IMR-90 (cell line): ENCODE data around the gene CTNNA1.
"Not testable (repeated sequence)": the region's sequence is repeated elsewhere in the genome, so short reads cannot be mapped to it uniquely, and the experiment has no call there.

Experiments used
- BHLHE40 ChIP-seq: fragments of 150-350 bp; IDR thresholded peaks from 2 replicates; pipeline ENCODE4 v1.6.1; 2016; ENCODE audit warnings: mild to moderate bottlenecking, low read depth, low read length
- ELK1 ChIP-seq: fragments of 150-350 bp; IDR thresholded peaks from 2 replicates; pipeline ENCODE4 v1.6.1; 2016; ENCODE audit warnings: low read depth, mild to moderate bottlenecking, low read length, moderate library complexity, borderline replicate concordance
- MAFK ChIP-seq: IDR thresholded peaks from 2 replicates; pipeline ENCODE4 v1.6.1; 2012; ENCODE audit warnings: low read depth, low read length, improper control_type of control experiment
- MAZ ChIP-seq: IDR thresholded peaks from 2 replicates; pipeline ENCODE4 v1.6.1; 2012; ENCODE audit warnings: low read depth, mild to moderate bottlenecking, low read length, improper control_type of control experiment, moderate library complexity, borderline replicate concordance
- MXI1 ChIP-seq: IDR thresholded peaks from 2 replicates; pipeline ENCODE4 v1.6.1; 2012; ENCODE audit warnings: low read depth, mild to moderate bottlenecking, low read length, moderate library complexity, borderline replicate concordance
- NFE2L2 ChIP-seq: fragments of 150-350 bp; IDR thresholded peaks from 2 replicates; pipeline ENCODE4 v1.6.1; 2016; ENCODE audit warnings: low read depth, mild to moderate bottlenecking, low read length
- POLR2A ChIP-seq: IDR thresholded peaks from 2 replicates; pipeline ENCODE4 v1.6.1; 2012; ENCODE audit warnings: mild to moderate bottlenecking, low read depth, low read length
- RAD21 ChIP-seq: IDR thresholded peaks from 2 replicates; pipeline ENCODE4 v1.6.1; 2012; ENCODE audit warnings: low read length, improper control_type of control experiment
- RCOR1 ChIP-seq: IDR thresholded peaks from 2 replicates; pipeline ENCODE4 v1.6.1; 2012; ENCODE audit warnings: mild to moderate bottlenecking, low read length, improper control_type of control experiment; ENCODE audit not compliant: insufficient replicate concordance
- RFX5 ChIP-seq: IDR thresholded peaks from 2 replicates; pipeline ENCODE4 v1.8.0; 2012; ENCODE audit warnings: low read depth, mild to moderate bottlenecking, low read length, moderate library complexity
- SMC3 ChIP-seq: fragments of 150-350 bp; IDR thresholded peaks from 2 replicates; pipeline ENCODE4 v1.6.1; 2016; ENCODE audit warnings: low read depth, mild to moderate bottlenecking, antibody characterized with exemption, low read length, moderate library complexity
- USF2 ChIP-seq: fragments of 150-350 bp; IDR thresholded peaks from 2 replicates; pipeline ENCODE4 v1.6.1; 2017; ENCODE audit warnings: mild to moderate bottlenecking, antibody characterized with exemption, low read length, low read depth
- TF ChIP-seq, protein P1 (sequence below): conservative IDR thresholded peaks from 2 replicates; pipeline ENCODE4 v1.5.1; 2012; ENCODE audit warnings: mild to moderate bottlenecking, low read depth, low read length, improper control_type of control experiment

DNA sequence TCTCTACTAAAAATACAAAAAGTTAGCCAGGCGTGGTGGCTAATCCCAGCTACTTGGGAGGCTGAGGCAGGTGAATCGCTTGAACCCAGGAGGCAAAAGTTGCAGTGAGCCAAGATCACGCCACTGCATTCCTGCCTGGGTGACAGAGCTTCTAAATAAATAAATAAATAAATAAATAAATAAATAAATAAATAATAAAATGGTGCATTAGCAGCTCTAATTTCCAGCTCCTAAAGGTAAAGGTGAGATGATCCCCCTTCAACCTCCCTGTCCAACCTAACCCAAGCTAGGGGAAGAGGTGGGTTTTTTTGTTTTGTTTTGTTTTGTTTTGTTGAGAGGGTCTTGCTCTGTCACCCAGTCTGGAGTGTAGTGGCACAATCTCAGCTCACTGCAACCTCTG lies 49.4 kb upstream of the CTNNA1 start:
- not testable (repeated sequence) for TF ChIP-seq MXI1, POLR2A, SMC3, USF2, MAFK, RAD21, BHLHE40, MAZ, RFX5, NFE2L2, RCOR1, ELK1
- TF ChIP-seq, protein P1, sequence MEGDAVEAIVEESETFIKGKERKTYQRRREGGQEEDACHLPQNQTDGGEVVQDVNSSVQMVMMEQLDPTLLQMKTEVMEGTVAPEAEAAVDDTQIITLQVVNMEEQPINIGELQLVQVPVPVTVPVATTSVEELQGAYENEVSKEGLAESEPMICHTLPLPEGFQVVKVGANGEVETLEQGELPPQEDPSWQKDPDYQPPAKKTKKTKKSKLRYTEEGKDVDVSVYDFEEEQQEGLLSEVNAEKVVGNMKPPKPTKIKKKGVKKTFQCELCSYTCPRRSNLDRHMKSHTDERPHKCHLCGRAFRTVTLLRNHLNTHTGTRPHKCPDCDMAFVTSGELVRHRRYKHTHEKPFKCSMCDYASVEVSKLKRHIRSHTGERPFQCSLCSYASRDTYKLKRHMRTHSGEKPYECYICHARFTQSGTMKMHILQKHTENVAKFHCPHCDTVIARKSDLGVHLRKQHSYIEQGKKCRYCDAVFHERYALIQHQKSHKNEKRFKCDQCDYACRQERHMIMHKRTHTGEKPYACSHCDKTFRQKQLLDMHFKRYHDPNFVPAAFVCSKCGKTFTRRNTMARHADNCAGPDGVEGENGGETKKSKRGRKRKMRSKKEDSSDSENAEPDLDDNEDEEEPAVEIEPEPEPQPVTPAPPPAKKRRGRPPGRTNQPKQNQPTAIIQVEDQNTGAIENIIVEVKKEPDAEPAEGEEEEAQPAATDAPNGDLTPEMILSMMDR, result not testable (repeated sequence)
